ENCODE data around the gene TC2N. TPM values are rescaled to one million over a fixed set of nuclear protein-coding genes. Genes with fewer than 3 reads are reported as not detected.

Gene TC2N
- total RNA-seq, 1 experiment from 2014 or later = 30.6 TPM

DNA sequence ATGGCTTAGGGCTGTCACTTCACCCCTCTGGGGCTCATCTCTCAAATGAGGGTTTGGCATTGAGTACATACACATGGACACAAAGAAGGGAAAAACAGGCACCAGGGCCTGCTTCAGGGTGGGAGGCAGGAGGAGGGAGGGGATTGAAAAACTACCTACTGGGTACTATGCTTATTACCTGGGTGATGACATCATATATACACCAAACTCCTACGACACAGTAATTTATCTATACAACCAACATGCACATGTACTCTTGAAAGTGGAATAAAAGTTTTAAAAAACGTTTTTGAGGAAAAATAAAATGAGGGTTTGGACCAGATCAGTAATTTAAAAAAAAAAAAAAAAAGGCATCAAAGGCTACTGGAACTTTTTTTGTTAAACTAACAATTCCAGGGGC is 3.6 kb upstream of the TC2N start:
- Histone ChIP-seq H3K4me3 (ENCODE audit: low read depth, low read length) (no peak overlapping the region), H3K9me3 (no peaks in the 10 kb centered on the region), H3K36me3 (ENCODE audit: control insufficient read depth, insufficient read depth, low read length) (no peaks in the 10 kb centered on the region), H3K4me1 (peaks cover 16% of the 10 kb centered on the region), H3K27me3 (replicated peaks; ENCODE audit: control insufficient read depth, insufficient read depth, low read length) (no peaks in the 10 kb centered on the region)
- H3K4me1 Mint-ChIP-seq (ENCODE audit: low read depth, unreplicated experiment) = peaks cover 22% of the 10 kb centered on the region
- intact Hi-C loops (cut with micrococcal nuclease; ENCODE audit: unreplicated experiment) = no loop called here
- no peak overlapping the region for H3K4me3 Mint-ChIP-seq (ENCODE audit: unreplicated experiment)
- POLR2A ChIA-PET = no interaction called here
- no peaks in the 10 kb centered on the region for H3K27me3 Mint-ChIP-seq (ENCODE audit: insufficient read depth, unreplicated experiment)
- no peak for DNase-seq
- TF ChIP-seq, protein P1, sequence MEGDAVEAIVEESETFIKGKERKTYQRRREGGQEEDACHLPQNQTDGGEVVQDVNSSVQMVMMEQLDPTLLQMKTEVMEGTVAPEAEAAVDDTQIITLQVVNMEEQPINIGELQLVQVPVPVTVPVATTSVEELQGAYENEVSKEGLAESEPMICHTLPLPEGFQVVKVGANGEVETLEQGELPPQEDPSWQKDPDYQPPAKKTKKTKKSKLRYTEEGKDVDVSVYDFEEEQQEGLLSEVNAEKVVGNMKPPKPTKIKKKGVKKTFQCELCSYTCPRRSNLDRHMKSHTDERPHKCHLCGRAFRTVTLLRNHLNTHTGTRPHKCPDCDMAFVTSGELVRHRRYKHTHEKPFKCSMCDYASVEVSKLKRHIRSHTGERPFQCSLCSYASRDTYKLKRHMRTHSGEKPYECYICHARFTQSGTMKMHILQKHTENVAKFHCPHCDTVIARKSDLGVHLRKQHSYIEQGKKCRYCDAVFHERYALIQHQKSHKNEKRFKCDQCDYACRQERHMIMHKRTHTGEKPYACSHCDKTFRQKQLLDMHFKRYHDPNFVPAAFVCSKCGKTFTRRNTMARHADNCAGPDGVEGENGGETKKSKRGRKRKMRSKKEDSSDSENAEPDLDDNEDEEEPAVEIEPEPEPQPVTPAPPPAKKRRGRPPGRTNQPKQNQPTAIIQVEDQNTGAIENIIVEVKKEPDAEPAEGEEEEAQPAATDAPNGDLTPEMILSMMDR (IDR thresholded peaks at IDR 0.05; ENCODE audit: insufficient read depth in 1 of 2, low read depth in 1 of 2, low read length in 1 of 2, severe bottlenecking in 1 of 2, unreplicated experiment in 1 of 2) = no peak
- no peaks in the 10 kb centered on the region for H3K36me3 Mint-ChIP-seq (ENCODE audit: insufficient read depth, unreplicated experiment)
- no TSS peak for BruUV-seq (replicated peaks)
- CTCF ChIA-PET = interaction anchor here (0.6 kb wide), 1 partner anchor 43 kb away, joined by 9 read pairs; no protein-coding TSS in a partner anchor
- H3K9me3 Mint-ChIP-seq (ENCODE audit: unreplicated experiment) = no peaks in the 10 kb centered on the region
- no peak overlapping the region for H3K27ac Mint-ChIP-seq (ENCODE audit: unreplicated experiment)

DNA sequence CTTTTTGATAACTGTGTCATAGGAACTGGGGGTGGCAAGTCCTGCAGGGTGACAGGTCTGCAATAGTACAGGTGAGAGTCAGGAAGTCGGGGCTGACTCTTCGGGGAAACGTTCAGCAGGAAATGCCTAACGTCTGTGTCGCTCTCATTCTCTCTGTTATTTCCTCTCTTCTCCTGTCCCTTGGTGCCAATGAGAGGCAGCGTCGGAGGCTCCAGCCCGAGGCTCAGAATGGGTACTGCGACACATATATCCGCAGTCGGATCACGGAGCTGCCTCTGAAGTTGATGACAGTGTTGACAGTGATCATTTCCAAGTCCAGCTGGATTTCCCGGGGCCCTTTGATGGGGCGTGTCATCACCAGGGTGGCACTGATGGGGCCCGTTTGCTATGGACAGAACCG is 2.7 kb upstream of the TC2N start:
- Mint-ChIP-seq H3K4me1 (ENCODE audit: low read depth, unreplicated experiment) (peaks cover 15% of the 10 kb centered on the region), H3K27ac (ENCODE audit: unreplicated experiment) (peak overlapping the region; percentile 55), H3K27me3 (ENCODE audit: insufficient read depth, unreplicated experiment) (no peaks in the 10 kb centered on the region), H3K36me3 (ENCODE audit: insufficient read depth, unreplicated experiment) (no peaks in the 10 kb centered on the region), H3K4me3 (ENCODE audit: unreplicated experiment) (peak overlapping the region; percentile 40), H3K9me3 (ENCODE audit: unreplicated experiment) (no peaks in the 10 kb centered on the region)
- peaks cover 8% of the 10 kb centered on the region for H3K4me1 ChIP-seq
- H3K9me3 ChIP-seq = no peaks in the 10 kb centered on the region
- TF ChIP-seq, protein P1 (IDR thresholded peaks at IDR 0.05; ENCODE audit: insufficient read depth in 1 of 2, low read depth in 1 of 2, low read length in 1 of 2, severe bottlenecking in 1 of 2, unreplicated experiment in 1 of 2) = no peak
- no peak for DNase-seq
- H3K36me3 ChIP-seq (ENCODE audit: control insufficient read depth, insufficient read depth, low read length) = no peaks in the 10 kb centered on the region
- intact Hi-C loops (cut with micrococcal nuclease; ENCODE audit: unreplicated experiment) = no loop called here
- ChIA-PET POLR2A (interaction anchor here (0.5 kb wide), 1 partner anchor 68 kb away, joined by 3 read pairs; no protein-coding TSS in a partner anchor), CTCF (interaction anchor here (1.3 kb wide), 1 partner anchor 11 kb away, joined by 3 read pairs; no protein-coding TSS in a partner anchor)
- no TSS peak for BruUV-seq (replicated peaks)
- H3K4me3 ChIP-seq (ENCODE audit: low read depth, low read length) = no peak overlapping the region
- no peaks in the 10 kb centered on the region for H3K27me3 ChIP-seq (replicated peaks; ENCODE audit: control insufficient read depth, insufficient read depth, low read length)

DNA sequence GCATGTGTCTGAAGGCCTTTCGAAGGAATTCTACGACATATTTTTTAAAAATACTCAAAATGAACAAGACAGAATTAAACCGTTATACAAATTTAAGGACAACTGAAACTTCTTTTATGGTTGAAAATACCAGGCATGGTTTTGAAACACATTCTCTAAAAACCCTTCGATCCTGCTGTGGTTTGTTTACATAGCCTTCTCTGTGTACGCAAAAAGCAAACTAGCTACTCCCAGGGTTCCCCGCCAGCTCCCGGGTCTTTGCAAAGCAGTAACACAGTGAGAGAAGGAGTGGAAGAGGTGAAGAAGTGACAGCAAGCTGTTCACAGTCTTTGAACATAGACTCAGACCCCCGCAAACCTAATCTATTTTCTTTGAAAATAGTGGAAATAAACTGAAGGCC is 2.2 kb upstream of the TC2N start:
- no TSS peak for BruUV-seq (replicated peaks)
- no peak overlapping the region for H3K4me3 ChIP-seq (ENCODE audit: low read depth, low read length)
- intact Hi-C loops (cut with micrococcal nuclease; ENCODE audit: unreplicated experiment) = no loop called here
- H3K4me1 ChIP-seq = peaks cover 8% of the 10 kb centered on the region
- ChIA-PET CTCF (interaction anchor here (1.3 kb wide), 1 partner anchor 11 kb away, joined by 3 read pairs; no protein-coding TSS in a partner anchor), POLR2A (no interaction called here)
- H3K27me3 ChIP-seq (replicated peaks; ENCODE audit: control insufficient read depth, insufficient read depth, low read length) = no peaks in the 10 kb centered on the region
- TF ChIP-seq, protein P1 (IDR thresholded peaks at IDR 0.05; ENCODE audit: insufficient read depth in 1 of 2, low read depth in 1 of 2, low read length in 1 of 2, severe bottlenecking in 1 of 2, unreplicated experiment in 1 of 2) = no peak
- peak in 1 of 2 experiments; percentile 40 for DNase-seq
- no peaks in the 10 kb centered on the region for H3K36me3 ChIP-seq (ENCODE audit: control insufficient read depth, insufficient read depth, low read length)
- H3K9me3 ChIP-seq = no peaks in the 10 kb centered on the region
- Mint-ChIP-seq H3K4me3 (ENCODE audit: unreplicated experiment) (peak overlapping the region; percentile 40), H3K27ac (ENCODE audit: unreplicated experiment) (peak overlapping the region; percentile 55), H3K4me1 (ENCODE audit: low read depth, unreplicated experiment) (peaks cover 15% of the 10 kb centered on the region), H3K36me3 (ENCODE audit: insufficient read depth, unreplicated experiment) (no peaks in the 10 kb centered on the region), H3K27me3 (ENCODE audit: insufficient read depth, unreplicated experiment) (no peaks in the 10 kb centered on the region), H3K9me3 (ENCODE audit: unreplicated experiment) (no peaks in the 10 kb centered on the region)

Data from Caco-2 (cell line).